GM21367 (cell line): ENCODE results near the gene CFAP251.

Experiments
- ATAC-seq: cut with Tn5 transposase; IDR thresholded peaks from one replicate; pipeline ENCODE4 v1.9.1; 2021; ENCODE audit not compliant: unreplicated experiment

The CFAP251 gene

DNA sequence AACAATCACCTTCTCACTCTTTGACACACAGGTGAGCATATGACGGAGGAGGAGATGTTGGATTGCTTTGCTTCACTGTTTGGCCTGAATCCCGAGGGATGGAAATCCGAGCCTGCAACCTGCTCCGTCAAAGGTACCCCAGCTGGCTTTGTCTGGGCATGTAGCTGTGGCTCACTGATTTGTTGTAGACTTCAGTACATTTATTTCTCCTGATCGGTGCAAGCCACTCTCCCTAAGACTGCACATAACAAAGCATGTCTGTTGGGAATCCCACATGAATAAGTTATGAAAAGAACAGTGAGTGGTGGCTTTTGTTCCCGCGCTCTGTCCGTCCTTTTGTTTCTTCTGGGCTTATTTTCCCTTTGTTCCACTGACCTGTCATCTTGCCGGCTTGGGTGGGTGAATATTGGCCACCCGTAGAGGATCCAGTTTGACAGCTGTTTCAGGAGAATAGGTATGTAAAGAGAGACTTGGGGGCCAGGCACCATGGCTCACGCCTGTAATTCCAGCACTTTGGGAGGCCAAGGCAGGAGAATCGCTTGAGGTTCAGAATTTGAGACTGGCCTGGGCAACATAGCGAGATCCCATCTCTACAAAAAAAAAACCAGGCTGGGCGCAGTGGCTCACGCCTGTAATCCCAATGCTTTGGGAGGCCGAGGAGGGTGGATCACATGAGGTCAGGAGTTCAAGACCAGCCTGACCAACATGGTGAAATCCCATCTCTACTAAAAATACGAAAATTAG is 83.2 kb downstream of the CFAP251 start:
- no peak for ATAC-seq

- no peak for ATAC-seq
Observed at GRCh38 chr12:122003651-122004611, 85.5 kb downstream of the CFAP251 start.

- ATAC-seq = no peak
Observed at GRCh38 chr12:122004633-122005071, 86.3 kb downstream of the CFAP251 start.

DNA sequence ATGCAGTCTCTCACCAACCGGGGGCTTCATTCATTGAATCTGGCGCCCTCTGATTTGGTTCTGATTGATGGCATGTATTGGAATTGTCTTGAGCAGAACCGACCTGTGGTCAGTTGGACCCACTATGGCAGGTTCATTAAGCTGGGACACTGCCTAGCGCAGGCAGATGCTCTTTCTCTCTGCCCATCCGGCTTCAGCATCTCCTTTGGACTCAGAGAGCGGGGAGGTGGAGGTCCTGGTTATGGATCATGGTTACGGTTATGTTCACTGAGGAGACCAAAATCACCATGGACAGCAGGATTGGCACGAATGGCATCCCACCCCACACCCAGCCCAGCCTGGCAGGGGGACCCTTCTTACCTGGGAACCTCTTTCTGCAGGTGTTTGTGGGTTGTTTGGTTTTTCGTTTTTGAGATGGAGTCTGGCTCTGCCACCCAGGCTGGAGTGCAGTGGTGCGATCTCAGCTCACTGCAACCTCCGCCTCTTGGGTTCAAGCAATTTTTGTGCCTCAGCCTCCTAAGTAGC is 86.9 kb downstream of the CFAP251 start:
- no peak for ATAC-seq

DNA sequence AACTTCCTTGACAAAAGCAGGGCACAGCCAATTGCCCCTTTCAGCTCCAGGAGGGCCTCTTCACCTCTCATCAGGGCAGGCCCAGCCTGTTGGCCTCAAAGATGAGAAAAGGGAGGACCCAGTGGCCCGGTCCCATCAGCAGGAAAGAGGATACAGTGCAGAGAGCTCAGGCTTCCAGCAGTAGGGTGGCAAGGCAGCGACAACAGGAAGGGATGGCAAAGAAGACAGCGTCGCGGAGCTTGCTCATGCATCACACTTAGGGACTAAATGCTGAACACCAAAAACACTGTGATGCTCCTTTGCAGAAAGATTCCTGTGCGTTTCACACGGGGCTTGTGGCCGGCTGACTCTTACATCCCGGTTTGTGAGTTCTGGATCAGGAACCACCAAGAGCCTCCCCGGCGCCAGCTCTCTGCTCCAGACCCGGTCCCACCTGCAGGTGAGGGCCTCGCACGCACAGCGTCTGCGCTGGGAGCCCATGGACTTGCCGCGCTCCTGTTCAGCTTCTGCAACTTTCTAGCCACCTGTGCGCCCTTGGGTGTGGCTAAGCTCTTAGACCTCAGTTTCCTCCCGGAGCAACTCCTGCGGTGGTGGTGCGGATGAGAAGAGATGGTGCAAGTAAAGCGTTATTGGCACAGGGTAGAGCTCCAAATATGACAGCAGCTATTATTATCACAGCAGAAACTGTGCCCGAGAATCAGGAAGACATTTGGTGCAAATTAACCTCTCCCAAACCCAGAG is 88.0 kb downstream of the CFAP251 start:
- no peak for ATAC-seq

GRCh38 chr12:122009741-122010140 is 91.3 kb downstream of the CFAP251 start:
- ATAC-seq = no peak

DNA sequence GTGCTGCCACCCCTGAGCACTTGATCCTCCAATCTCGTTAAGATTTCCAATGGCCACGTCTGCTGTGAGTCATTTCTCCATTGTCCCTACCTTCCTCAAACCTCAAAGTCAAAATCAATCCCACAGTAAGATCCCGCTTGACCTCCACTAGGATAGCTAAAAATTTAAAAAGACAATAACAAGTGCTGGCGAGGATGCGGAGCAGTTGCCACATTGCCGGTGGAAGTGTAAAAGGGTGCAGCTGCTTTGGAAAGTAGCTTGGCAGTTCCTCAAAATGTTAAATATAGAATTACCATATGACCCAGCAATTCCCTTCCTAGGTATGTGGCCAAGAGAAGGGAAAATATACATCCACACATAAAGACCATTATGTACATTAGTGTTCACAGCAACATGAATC is 93.8 kb downstream of the CFAP251 start:
- ATAC-seq = no peak

- ATAC-seq = no peak
Observed at GRCh38 chr12:122013136-122013535, 94.7 kb downstream of the CFAP251 start.

DNA sequence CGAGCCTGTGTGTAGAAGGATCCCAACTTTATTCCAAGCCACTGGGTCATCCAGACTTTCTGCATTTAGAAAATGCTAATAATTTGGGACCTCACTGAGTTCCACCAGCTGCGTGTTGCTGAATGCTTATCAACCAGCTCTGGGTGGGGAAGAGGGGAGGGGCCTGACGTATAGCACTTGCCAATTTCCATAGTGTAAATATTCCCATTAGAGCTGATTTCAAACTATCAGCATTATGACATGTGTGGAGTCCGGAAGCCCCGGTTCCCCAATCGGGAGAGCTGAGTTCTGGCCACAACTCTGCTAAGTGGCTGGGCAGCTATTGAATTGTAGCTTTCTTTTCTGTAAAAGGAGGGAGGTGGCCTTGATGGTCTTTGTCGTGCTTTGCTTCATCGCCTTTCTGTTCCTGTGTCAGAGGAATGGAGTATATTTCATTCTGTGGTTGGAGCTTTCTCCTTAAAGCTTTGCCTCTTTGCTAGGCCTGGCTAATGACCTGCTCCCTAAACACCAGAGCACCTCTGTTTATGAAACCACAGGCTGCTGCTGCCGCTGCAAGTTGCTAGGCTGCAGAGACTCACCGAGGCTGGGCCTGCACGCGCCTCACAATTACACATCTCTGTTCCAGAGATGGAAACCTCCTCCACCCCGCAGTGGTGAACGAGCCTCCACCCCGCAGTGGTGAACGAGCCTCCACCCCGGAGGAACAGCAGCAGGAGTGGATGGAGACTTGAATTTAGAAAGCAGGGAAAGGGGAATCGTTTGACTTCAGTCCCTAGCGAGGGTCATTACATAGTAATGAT is 95.6 kb downstream of the CFAP251 start:
- no peak for ATAC-seq

DNA sequence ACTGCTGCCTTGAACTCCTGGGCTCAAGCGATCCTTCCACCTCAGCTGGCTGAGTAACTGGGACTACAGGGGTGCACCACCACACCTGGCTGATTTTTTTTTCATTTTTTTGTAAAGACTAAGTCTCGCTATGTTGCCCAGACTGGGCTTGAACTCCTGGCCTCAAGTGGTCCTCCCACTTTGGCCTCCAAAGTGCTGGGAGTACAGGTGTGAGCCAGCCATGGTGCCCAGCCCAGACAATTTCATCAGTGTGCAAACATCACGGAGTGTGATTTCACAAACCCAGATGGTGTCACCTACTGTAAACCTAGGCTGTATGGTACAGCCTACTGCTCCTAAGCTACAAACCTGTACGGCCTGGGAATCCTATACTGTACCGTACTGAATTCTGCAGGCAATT is 96.4 kb downstream of the CFAP251 start:
- ATAC-seq = no peak

GRCh38 chr12:122018457-122018856 is 100.1 kb downstream of the CFAP251 start:
- ATAC-seq = no peak

GRCh38 chr12:122018937-122019336 is 100.5 kb downstream of the CFAP251 start:
- ATAC-seq = no peak

DNA sequence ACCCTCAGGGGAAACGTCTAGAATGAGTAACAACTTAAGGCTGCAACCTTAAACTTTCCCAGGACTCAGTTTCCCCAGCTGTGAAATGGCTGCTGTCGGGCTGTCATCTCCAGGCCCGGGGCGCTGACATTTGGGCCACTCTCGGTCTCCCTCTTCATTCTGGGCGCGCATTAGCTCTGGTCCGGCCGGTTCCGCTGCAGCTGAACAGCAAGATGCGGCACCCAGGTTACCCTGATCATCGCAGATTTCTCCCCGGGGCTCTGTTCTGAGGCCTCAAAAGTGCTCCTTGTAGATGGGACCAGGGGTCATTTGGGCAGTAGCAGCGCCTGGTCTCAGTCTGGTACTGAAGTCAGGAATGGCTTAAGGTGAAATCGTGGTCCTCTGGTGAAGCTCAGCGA is 102.4 kb downstream of the CFAP251 start:
- no peak for ATAC-seq

DNA sequence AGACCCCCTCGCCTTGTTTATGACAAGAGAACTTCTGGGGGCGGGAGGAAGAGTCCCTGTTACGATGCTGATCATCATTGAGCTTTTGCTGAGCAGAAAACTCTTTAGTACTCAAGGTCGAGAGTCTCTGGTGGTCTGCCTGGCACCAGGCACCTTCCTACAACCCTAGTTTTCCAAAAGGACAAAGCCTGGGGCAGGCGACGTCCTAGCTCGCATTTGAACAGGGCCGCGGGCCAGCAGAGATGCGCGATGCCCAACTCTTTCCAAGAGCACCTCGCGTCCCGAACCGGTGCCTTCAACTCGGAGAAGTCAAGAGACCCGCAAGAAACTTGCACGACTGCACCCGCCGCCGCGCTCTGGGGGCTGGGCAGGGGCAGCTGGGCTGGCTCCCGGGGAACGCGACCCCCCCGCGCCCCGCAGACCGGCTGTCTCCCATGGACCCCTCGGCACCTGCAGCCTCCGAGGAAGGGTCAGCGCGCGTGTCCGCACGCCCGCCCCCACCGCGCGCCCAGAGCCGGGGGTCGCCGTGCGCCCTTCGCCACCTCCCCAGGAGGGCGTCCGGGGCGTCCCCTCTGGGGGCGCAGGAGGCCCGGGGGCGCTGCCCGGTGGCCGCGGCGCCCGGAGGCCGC is 102.9 kb downstream of the CFAP251 start:
- no peak for ATAC-seq

GRCh38 chr12:122021822-122022392 is 103.5 kb downstream of the CFAP251 start, which contains the start of gene BCL7A:
BCL7A (plus strand) TSS chr12:122021884; CDS start chr12:122022092, 208 bp downstream.
- ATAC-seq = no peak

GRCh38 chr12:122022393-122023338 is 104.3 kb downstream of the CFAP251 start:
- ATAC-seq = no peak

DNA sequence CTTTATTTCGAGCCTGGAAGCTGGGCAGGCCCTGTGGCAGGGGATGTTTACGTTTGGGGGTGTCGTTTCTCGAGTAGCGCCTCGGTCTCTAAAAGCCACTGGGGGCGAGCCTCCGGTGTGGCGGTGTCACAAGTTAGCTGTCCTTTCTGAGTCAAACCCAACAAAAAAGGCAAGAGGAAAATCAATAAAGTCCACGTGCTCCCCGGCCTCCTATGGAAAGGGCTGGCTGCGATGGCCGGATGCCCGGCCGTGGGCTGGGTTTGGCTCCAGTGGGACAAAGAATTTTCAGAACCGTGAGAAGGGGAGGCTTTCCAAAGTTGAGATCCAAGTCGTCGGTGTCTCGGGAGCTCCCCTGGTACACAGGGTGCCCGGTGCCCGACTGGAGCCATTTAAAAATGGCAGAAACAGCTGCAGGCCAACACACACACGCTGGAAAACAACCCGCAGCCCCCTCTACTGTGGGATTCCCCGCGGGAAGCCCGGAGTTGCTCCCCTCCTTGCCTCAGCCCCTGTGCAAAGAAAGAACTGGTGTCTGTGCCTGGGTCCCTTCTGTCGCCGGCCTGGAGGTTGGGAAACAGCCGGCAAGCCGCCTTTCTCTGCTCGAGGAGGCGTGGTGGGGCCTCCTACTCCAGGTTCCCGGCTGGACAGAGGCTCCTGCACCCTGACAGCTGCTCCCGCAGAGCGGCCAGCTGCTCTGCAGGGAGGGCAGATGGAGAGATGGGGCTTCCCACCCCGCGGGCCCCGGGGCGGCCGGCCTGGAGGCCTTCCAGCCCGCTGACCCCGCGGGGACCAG is 105.1 kb downstream of the CFAP251 start:
- ATAC-seq = no peak
